ENCODE results near the gene WBP1L.

DNA sequence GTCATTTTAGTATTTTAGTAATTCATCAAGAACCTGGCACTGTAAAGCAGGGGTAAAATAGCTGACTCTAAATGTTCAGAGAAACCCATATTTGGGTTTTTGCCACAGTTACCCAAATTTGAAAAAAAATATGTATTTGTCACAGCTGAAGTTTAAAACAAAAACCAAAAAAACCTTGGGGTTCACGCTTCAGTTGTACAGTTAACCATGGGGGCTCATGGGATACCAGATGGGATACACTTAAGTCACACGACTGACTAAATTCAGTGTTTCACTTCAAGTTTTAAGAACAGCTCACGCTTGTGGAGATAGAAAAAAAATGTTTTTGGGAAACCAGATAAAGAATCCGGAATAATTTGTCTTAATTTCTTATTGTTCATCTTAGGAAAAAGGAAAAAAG is 31.7 kb upstream of the WBP1L start:
- TF ChIP-seq HDAC6 (IDR thresholded peaks at IDR 0.05; ENCODE audit: low read depth, low read length) = no peak
- no peak for TF ChIP-seq ZFAT (CRISPR knock-in tag; conservative IDR thresholded peaks at IDR 0.05)
- TF ChIP-seq, protein P1, sequence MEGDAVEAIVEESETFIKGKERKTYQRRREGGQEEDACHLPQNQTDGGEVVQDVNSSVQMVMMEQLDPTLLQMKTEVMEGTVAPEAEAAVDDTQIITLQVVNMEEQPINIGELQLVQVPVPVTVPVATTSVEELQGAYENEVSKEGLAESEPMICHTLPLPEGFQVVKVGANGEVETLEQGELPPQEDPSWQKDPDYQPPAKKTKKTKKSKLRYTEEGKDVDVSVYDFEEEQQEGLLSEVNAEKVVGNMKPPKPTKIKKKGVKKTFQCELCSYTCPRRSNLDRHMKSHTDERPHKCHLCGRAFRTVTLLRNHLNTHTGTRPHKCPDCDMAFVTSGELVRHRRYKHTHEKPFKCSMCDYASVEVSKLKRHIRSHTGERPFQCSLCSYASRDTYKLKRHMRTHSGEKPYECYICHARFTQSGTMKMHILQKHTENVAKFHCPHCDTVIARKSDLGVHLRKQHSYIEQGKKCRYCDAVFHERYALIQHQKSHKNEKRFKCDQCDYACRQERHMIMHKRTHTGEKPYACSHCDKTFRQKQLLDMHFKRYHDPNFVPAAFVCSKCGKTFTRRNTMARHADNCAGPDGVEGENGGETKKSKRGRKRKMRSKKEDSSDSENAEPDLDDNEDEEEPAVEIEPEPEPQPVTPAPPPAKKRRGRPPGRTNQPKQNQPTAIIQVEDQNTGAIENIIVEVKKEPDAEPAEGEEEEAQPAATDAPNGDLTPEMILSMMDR (CRISPR knock-in tag; IDR thresholded peaks at IDR 0.05) = no peak
- TF ChIP-seq, protein P2, sequence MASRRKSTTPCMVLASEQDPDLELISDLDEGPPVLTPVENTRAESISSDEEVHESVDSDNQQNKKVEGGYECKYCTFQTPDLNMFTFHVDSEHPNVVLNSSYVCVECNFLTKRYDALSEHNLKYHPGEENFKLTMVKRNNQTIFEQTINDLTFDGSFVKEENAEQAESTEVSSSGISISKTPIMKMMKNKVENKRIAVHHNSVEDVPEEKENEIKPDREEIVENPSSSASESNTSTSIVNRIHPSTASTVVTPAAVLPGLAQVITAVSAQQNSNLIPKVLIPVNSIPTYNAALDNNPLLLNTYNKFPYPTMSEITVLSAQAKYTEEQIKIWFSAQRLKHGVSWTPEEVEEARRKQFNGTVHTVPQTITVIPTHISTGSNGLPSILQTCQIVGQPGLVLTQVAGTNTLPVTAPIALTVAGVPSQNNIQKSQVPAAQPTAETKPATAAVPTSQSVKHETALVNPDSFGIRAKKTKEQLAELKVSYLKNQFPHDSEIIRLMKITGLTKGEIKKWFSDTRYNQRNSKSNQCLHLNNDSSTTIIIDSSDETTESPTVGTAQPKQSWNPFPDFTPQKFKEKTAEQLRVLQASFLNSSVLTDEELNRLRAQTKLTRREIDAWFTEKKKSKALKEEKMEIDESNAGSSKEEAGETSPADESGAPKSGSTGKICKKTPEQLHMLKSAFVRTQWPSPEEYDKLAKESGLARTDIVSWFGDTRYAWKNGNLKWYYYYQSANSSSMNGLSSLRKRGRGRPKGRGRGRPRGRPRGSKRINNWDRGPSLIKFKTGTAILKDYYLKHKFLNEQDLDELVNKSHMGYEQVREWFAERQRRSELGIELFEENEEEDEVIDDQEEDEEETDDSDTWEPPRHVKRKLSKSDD (CRISPR knock-in tag; IDR thresholded peaks at IDR 0.05; ENCODE audit: low read depth) = no peak
- TF ChIP-seq JUNB (CRISPR knock-in tag; IDR thresholded peaks at IDR 0.05; ENCODE audit: borderline replicate concordance) = no peak
- no peak for TF ChIP-seq FOXJ3 (CRISPR knock-in tag; IDR thresholded peaks at IDR 0.05; ENCODE audit: borderline replicate concordance)
- TF ChIP-seq, protein P3, sequence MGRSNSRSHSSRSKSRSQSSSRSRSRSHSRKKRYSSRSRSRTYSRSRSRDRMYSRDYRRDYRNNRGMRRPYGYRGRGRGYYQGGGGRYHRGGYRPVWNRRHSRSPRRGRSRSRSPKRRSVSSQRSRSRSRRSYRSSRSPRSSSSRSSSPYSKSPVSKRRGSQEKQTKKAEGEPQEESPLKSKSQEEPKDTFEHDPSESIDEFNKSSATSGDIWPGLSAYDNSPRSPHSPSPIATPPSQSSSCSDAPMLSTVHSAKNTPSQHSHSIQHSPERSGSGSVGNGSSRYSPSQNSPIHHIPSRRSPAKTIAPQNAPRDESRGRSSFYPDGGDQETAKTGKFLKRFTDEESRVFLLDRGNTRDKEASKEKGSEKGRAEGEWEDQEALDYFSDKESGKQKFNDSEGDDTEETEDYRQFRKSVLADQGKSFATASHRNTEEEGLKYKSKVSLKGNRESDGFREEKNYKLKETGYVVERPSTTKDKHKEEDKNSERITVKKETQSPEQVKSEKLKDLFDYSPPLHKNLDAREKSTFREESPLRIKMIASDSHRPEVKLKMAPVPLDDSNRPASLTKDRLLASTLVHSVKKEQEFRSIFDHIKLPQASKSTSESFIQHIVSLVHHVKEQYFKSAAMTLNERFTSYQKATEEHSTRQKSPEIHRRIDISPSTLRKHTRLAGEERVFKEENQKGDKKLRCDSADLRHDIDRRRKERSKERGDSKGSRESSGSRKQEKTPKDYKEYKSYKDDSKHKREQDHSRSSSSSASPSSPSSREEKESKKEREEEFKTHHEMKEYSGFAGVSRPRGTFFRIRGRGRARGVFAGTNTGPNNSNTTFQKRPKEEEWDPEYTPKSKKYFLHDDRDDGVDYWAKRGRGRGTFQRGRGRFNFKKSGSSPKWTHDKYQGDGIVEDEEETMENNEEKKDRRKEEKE (IDR thresholded peaks at IDR 0.05) = no peak
